Body of pancreas (tissue), 4 donors: ENCODE measurements around the gene P3R3URF. TPM values are rescaled to one million over a fixed set of nuclear protein-coding genes. Genes with fewer than 3 reads are reported as not detected.

Experiments
- ATAC-seq: fragments of 150-250 bp; one replicate; pipeline ENCODE4 v1.9.1; 2016
- DNase-seq, 4 donors: peaks; one replicate each; pipeline ENCODE4 v3.0.0-alpha.2; 2019
- H3K27ac ChIP-seq, 4 donors: fragments of 200-600 bp; sonication (generic); 1 replicate in 3 of 4; 2 replicates in 1 of 4; pipeline versions ENCODE4 v1.5.1 to v1.6.1; 2016 to 2019; ENCODE audit warnings: mild to moderate bottlenecking in 1 of 4, mixed read lengths in 1 of 4, moderate library complexity in 1 of 4
- H3K27me3 ChIP-seq, 2 donors: fragments of 200-600 bp; sonication (generic); one replicate each; pipeline ENCODE4 v1.6.0; 2016; ENCODE audit warnings: mild to moderate bottlenecking in 1 of 2
- H3K36me3 ChIP-seq, 2 donors: fragments of 200-600 bp; sonication (generic); replicated peaks in 1 of 2; 2 replicates each; pipeline ENCODE4 v1.5.1; 2016; ENCODE audit warnings: low read depth in 2 of 2; ENCODE audit not compliant: insufficient read depth in 1 of 2
- H3K4me1 ChIP-seq: fragments of 200-600 bp; sonication (generic); one replicate; pipeline ENCODE4 v1.6.0; 2016
- H3K4me3 ChIP-seq, 2 donors: fragments of 200-600 bp; sonication (generic); 1 replicate in 1 of 2; 2 replicates in 1 of 2; pipeline ENCODE4 v1.5.1; 2016 to 2019
- H3K9me3 ChIP-seq, 3 donors: fragments of 200-600 bp; sonication (generic); 1 replicate in 2 of 3; 2 replicates in 1 of 3; pipeline ENCODE4 v1.5.1; 2016
- CTCF ChIP-seq, 7 experiments: fragments of 450-650 bp in 4 of 7; fragments of 200-600 bp in 3 of 7; sonication (generic) in 3 of 7; IDR thresholded peaks; one replicate each; pipeline ENCODE4 v1.5.1; 2016 to 2019; ENCODE audit warnings: antibody characterized with exemption in 7 of 7
- POLR2A ChIP-seq, 3 donors: fragments of 450-650 bp; IDR thresholded peaks; one replicate each; pipeline ENCODE4 v1.6.1; 2016; ENCODE audit warnings: antibody characterized with exemption in 3 of 3, mild to moderate bottlenecking in 2 of 3
- WGBS, 2 donors: methylation state at CpG; one replicate each; pipeline ENCODE4 v1.1.5; 2017; 5-methylcytosine and 5-hydroxymethylcytosine counted together
- intact Hi-C: fragments of 100-400 bp; cut with DNase I; formaldehyde crosslinking; loops from one replicate; pipeline ENCODE4 v1.15.1; 2023
- total RNA-seq, 2 donors: library from RNA; depleted of rRNA; stranded (reverse); fragments of >200 nt; gene quantifications; one replicate each; pipeline ENCODE4 v1.1.0, GENCODE V29; 2016

Gene P3R3URF
- total RNA-seq, 2 donors from 2014 or later = not detected

GRCh38 chr1:46204406-46204742 is 28.1 kb upstream of the P3R3URF start:
- no peak for DNase-seq
- Histone ChIP-seq H3K27me3 (no peaks in the 10 kb centered on the region), H3K36me3 (no peaks in the 10 kb centered on the region), H3K4me1 (peaks cover 9% of the 10 kb centered on the region), H3K27ac (no peak overlapping the region), H3K4me3 (no peak overlapping the region), H3K9me3 (no peaks in the 10 kb centered on the region)
- ATAC-seq = no peak
- TF ChIP-seq CTCF (IDR thresholded peaks at IDR 0.05) (no peak), POLR2A (IDR thresholded peaks at IDR 0.05) (no peak)
- 50 to 70% methylated on average over 5 of the region's 5 CpGs for WGBS, 2 donors
- intact Hi-C loops = no loop called here

- Histone ChIP-seq H3K9me3 (no peaks in the 10 kb centered on the region), H3K36me3 (no peaks in the 10 kb centered on the region), H3K27ac (no peak overlapping the region), H3K4me3 (no peak overlapping the region), H3K4me1 (peaks cover 14% of the 10 kb centered on the region), H3K27me3 (no peaks in the 10 kb centered on the region)
- 65 to 78% methylated on average over 14 of the region's 14 CpGs for WGBS, 2 donors
- intact Hi-C loops = no loop called here
- TF ChIP-seq POLR2A (IDR thresholded peaks at IDR 0.05) = no peak
- no peak for TF ChIP-seq CTCF (IDR thresholded peaks at IDR 0.05)
- no peak for ATAC-seq
- DNase-seq = no peak
These were observed 27.6 kb upstream of the P3R3URF start for GRCh38 chr1:46203738-46204405.

GRCh38 chr1:46199233-46199749 is 23.0 kb upstream of the P3R3URF start:
- no peaks in the 10 kb centered on the region for H3K9me3 ChIP-seq
- H3K27ac ChIP-seq = no peak overlapping the region
- H3K27me3 ChIP-seq = no peaks in the 10 kb centered on the region
- H3K4me3 ChIP-seq = no peak overlapping the region
- no peak for ATAC-seq
- WGBS, 2 donors = 58 to 72% methylated on average over 3 of the region's 3 CpGs
- peaks cover 33% of the 10 kb centered on the region for H3K4me1 ChIP-seq
- no peak for DNase-seq
- TF ChIP-seq POLR2A (IDR thresholded peaks at IDR 0.05) (no peak), CTCF (IDR thresholded peaks at IDR 0.05) (no peak)
- intact Hi-C loops = no loop called here
- H3K36me3 ChIP-seq = no peaks in the 10 kb centered on the region

GRCh38 chr1:46197964-46198811 is 21.9 kb upstream of the P3R3URF start, which contains the start of gene POMGNT1:
Gene POMGNT1, minus strand, starts transcription at chr1:46198434. Its CDS starts 613 bp downstream, at chr1:46197821.
- TF ChIP-seq CTCF (IDR thresholded peaks at IDR 0.05) (peak in 3 of 7 experiments; percentile 17 to 26 (median 24)), POLR2A (IDR thresholded peaks at IDR 0.05) (peak; percentile 54 to 86 (median 83))
- intact Hi-C loops = no loop called here

More at GRCh38 chr1:46197964-46198811, 21.9 kb upstream of the P3R3URF start, which contains the start of gene POMGNT1:
- peak within 1 kb of the TSS; percentile 54 to 75 for H3K4me3 ChIP-seq
- peaks cover 29% of the 10 kb centered on the region for H3K4me1 ChIP-seq
- H3K27me3 ChIP-seq = no peaks in the 10 kb centered on the region
- peak; percentile 64 to 72 (median 70) for DNase-seq
- WGBS, 2 donors = 0% methylated on average over 52 of the region's 67 CpGs; no CpG with 5 or more reads in 1 of the 2 donors
- H3K27ac ChIP-seq = peak within 1 kb of the TSS; percentile 56 to 79 (median 69)
- H3K9me3 ChIP-seq = no peaks in the 10 kb centered on the region
- peak; percentile 94 for ATAC-seq
- H3K36me3 ChIP-seq = peaks cover 0 to 2% of the 10 kb centered on the region in 2 donors
